ENCODE measurements around the gene TIGD2.

The TIGD2 gene

GRCh38 chr4:89110986-89111832, at the start of gene TIGD2:
TSS of gene TIGD2 (plus strand) at chr4:89111533. CDS start at chr4:89112975, 1,442 bp downstream.
- Mint-ChIP-seq H3K27ac (peak within 1 kb of the TSS; percentile 83 to 91), H3K4me3 (peak within 1 kb of the TSS; percentile 89 to 92), H3K27me3 (peaks cover 31% of the 10 kb centered on the region), H3K4me1 (peaks cover 31% of the 10 kb centered on the region), H3K9me3 (peaks cover 21 to 32% of the 10 kb centered on the region in 2 donors)
- ATAC-seq (peak; percentile 95), DNase-seq (peak; percentile 83 to 85)

DNA sequence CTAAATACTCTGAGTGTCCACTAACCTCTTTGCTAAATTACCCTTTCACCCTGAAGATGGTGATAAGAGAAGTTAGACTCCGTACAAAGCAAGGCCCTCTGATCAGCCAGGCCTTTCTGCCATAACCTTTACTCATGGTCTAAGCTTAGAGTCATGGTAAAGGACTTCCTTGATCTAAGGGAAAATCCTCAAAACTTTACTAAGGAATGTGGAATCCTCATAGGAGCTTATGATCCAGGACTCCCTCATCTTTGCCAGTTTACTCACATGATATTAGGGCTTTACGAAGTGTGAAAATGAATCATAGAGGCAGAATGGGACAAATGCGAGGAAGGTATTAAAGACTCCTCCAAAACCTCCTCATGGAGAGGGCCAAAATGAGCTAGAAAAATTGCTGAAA, 46.5 kb upstream of the TIGD2 start:
- Mint-ChIP-seq H3K4me3 (no peak overlapping the region), H3K27ac (no peak overlapping the region), H3K9me3 (peaks cover 16 to 34% of the 10 kb centered on the region in 2 donors), H3K4me1 (no peaks in the 10 kb centered on the region), H3K27me3 (no peaks in the 10 kb centered on the region)
- no peak for ATAC-seq
- no peak for DNase-seq

DNA sequence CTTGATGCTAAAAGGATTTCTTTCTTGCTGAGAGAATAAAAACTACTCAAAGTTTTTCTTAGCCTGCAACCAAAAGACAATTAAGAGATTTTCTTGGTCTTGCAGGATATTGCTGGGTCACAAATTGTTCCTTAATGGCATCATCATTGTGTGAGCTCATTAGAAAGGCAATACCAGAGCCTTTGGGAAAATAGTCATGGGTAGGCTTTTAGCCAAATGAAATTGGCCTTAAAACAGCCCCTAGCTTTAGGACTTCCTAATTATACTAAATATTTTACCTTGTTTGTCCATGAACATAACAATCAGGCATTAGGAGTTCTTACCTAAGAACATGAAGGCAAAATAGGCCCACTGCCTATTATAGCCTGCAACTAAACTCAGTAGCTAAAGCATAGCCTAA, 43.9 kb upstream of the TIGD2 start:
- DNase-seq (no peak), ATAC-seq (no peak)
- H3K27ac Mint-ChIP-seq, result no peak overlapping the region
- no peak overlapping the region for H3K4me3 Mint-ChIP-seq
- no peaks in the 10 kb centered on the region for H3K27me3 Mint-ChIP-seq
- H3K9me3 Mint-ChIP-seq, result peaks cover 5 to 13% of the 10 kb centered on the region in 2 donors
- no peaks in the 10 kb centered on the region for H3K4me1 Mint-ChIP-seq

DNA sequence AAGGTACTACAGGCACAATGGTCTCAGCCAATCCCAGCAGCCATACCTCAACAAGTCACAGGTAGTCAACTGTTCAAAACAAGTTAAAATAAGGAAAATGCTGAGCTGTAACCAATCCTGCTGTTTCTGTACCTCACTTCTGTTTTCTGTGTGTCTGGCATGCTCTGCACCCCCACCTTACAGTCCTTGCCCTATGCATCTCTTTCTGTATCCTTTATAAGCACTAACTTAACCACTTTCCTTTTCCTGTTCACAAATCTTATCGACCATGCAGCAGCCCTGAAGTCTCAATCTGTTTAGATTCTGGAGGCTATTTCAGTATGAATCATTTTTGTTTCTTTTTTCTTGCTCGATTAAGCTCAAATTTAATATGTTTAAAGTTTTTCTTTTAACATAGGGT, 41.9 kb upstream of the TIGD2 start:
- H3K4me1 Mint-ChIP-seq, result no peaks in the 10 kb centered on the region
- peak overlapping the region in 1 of 2 donors; percentile 2 for H3K4me3 Mint-ChIP-seq
- no peaks in the 10 kb centered on the region for H3K27me3 Mint-ChIP-seq
- no peak overlapping the region for H3K27ac Mint-ChIP-seq
- ATAC-seq (peak; percentile 73), DNase-seq (no peak)
- H3K9me3 Mint-ChIP-seq, result peaks cover 0 to 6% of the 10 kb centered on the region in 2 donors

DNA sequence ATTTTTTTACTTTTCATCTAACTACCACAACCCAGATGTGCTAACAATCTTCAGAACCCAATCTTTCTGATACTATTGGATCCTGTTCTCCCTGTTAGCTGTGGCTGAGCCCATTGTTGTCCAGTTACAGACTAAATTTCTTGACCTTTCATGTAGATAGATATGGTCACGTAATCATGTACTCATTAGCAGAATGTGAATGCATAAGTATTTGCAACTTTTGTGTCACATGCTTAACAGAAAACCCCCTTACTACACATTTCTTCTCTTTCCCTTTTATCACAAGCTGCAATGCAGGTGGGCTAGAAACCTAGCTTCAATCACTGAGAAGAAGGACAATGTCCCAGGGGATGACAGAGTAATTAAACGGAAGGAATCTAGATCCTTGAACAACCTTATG, 41.3 kb upstream of the TIGD2 start:
- no peak overlapping the region for H3K27ac Mint-ChIP-seq
- peaks cover 0 to under 1% of the 10 kb centered on the region in 2 donors for H3K9me3 Mint-ChIP-seq
- H3K4me3 Mint-ChIP-seq, result no peak overlapping the region

GRCh38 chr4:89071311-89071710, 40.0 kb upstream of the TIGD2 start:
- no peaks in the 10 kb centered on the region for H3K4me1 Mint-ChIP-seq
- ATAC-seq (no peak), DNase-seq (no peak)
- H3K4me3 Mint-ChIP-seq, result no peak overlapping the region
- H3K27ac Mint-ChIP-seq, result no peak overlapping the region
- no peaks in the 10 kb centered on the region for H3K27me3 Mint-ChIP-seq
- peaks cover 0 to 4% of the 10 kb centered on the region in 2 donors for H3K9me3 Mint-ChIP-seq

More for the DNA sequence above, 41.3 kb upstream of the TIGD2 start:
- Mint-ChIP-seq H3K27me3 (no peaks in the 10 kb centered on the region), H3K4me1 (no peaks in the 10 kb centered on the region)
- ATAC-seq, result no peak
- DNase-seq, result no peak

GRCh38 chr4:89072921-89073320, 38.4 kb upstream of the TIGD2 start:
- H3K4me1 Mint-ChIP-seq, result no peaks in the 10 kb centered on the region
- H3K27ac Mint-ChIP-seq, result no peak overlapping the region
- peaks cover 8% of the 10 kb centered on the region for H3K27me3 Mint-ChIP-seq
- DNase-seq (no peak), ATAC-seq (no peak)
- H3K4me3 Mint-ChIP-seq, result no peak overlapping the region
- H3K9me3 Mint-ChIP-seq, result peaks cover 11 to 16% of the 10 kb centered on the region in 2 donors

GRCh38 chr4:89077761-89078160, 33.6 kb upstream of the TIGD2 start:
- H3K9me3 Mint-ChIP-seq, result peaks cover 34 to 37% of the 10 kb centered on the region in 2 donors
- DNase-seq (no peak), ATAC-seq (no peak)
- peak overlapping the region in 1 of 2 donors; percentile 5 for H3K27ac Mint-ChIP-seq
- peaks cover 19% of the 10 kb centered on the region for H3K4me1 Mint-ChIP-seq
- H3K4me3 Mint-ChIP-seq, result no peak overlapping the region
- peaks cover 27% of the 10 kb centered on the region for H3K27me3 Mint-ChIP-seq

DNA sequence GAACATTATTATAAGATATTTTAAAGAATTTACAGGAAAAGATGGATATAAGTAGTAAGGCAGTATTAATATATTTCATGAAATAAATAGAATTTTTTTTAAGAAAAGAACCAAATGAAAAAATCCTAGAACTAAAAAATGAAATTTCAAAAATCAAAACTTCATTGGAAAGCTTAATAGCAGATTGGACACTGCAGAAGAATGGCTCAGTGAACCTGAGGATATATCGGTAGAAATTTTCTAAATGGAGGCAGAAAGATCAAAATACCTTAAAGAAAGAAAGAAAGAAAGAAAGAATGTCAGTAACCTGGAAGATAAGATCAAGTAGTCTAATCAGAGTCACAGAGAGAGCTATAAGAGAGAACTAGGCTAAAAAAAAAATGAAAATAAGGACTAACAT, 33.0 kb upstream of the TIGD2 start:
- peaks cover 27% of the 10 kb centered on the region for H3K27me3 Mint-ChIP-seq
- peaks cover 19% of the 10 kb centered on the region for H3K4me1 Mint-ChIP-seq
- H3K4me3 Mint-ChIP-seq, result no peak overlapping the region
- peaks cover 34 to 37% of the 10 kb centered on the region in 2 donors for H3K9me3 Mint-ChIP-seq
- no peak overlapping the region for H3K27ac Mint-ChIP-seq
- no peak for ATAC-seq
- no peak for DNase-seq

- DNase-seq (no peak), ATAC-seq (peak; percentile 81)
- Mint-ChIP-seq H3K4me3 (no peak overlapping the region), H3K27me3 (no peaks in the 10 kb centered on the region), H3K9me3 (no peaks in the 10 kb centered on the region), H3K27ac (no peak overlapping the region), H3K4me1 (peaks cover 38% of the 10 kb centered on the region)
These were observed 12.3 kb upstream of the TIGD2 start for GRCh38 chr4:89099034-89099433.

- Mint-ChIP-seq H3K4me1 (peaks cover 42% of the 10 kb centered on the region), H3K9me3 (peaks cover 0 to 2% of the 10 kb centered on the region in 2 donors), H3K4me3 (peak overlapping the region in 1 of 2 donors; percentile 3), H3K27me3 (peaks cover 3% of the 10 kb centered on the region), H3K27ac (peak overlapping the region; percentile 14 to 63)
- DNase-seq, result no peak
- no peak for ATAC-seq
These were observed 11.9 kb upstream of the TIGD2 start for GRCh38 chr4:89099471-89099870.

GRCh38 chr4:89100853-89101252, 10.5 kb upstream of the TIGD2 start:
- H3K27me3 Mint-ChIP-seq, result peaks cover 8% of the 10 kb centered on the region
- DNase-seq (no peak), ATAC-seq (peak; percentile 7)
- peak overlapping the region; percentile 43 to 63 for H3K4me3 Mint-ChIP-seq
- peak overlapping the region in 1 of 2 donors; percentile 90 for H3K27ac Mint-ChIP-seq
- peaks cover 46% of the 10 kb centered on the region for H3K4me1 Mint-ChIP-seq
- peaks cover 0 to 6% of the 10 kb centered on the region in 2 donors for H3K9me3 Mint-ChIP-seq

- Mint-ChIP-seq H3K9me3 (peaks cover 0 to 6% of the 10 kb centered on the region in 2 donors), H3K27me3 (peaks cover 8% of the 10 kb centered on the region), H3K4me3 (peak overlapping the region; percentile 43 to 63), H3K4me1 (peaks cover 46% of the 10 kb centered on the region), H3K27ac (peak overlapping the region in 1 of 2 donors; percentile 90)
- peak; percentile 91 for ATAC-seq
- peak in 1 of 2 donors; percentile 35 for DNase-seq
These were observed 9.8 kb upstream of the TIGD2 start for GRCh38 chr4:89101256-89102161.

DNA sequence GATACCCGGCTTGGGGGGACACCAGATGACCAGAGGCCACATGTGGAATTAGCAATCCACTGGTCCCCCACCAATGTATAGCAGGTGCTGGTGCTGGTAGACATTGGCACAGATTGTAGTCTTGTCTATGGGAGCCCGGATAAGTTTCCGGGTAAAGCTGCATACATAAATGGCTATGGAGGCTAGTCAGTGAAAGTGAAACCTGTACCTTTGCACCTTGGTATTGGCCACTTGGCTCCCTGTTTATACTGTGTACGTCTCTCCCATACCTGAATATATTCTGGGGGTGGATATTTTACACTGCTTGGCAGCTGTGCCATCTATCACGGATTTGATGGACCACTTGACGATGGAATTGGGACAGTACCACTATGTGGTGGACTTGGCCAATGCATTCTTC, 5.6 kb upstream of the TIGD2 start:
- ATAC-seq, result no peak
- DNase-seq, result no peak
- H3K27ac Mint-ChIP-seq, result no peak overlapping the region
- no peak overlapping the region for H3K4me3 Mint-ChIP-seq
- peaks cover 35% of the 10 kb centered on the region for H3K27me3 Mint-ChIP-seq
- H3K4me1 Mint-ChIP-seq, result peaks cover 44% of the 10 kb centered on the region
- peaks cover 13 to 18% of the 10 kb centered on the region in 2 donors for H3K9me3 Mint-ChIP-seq

GRCh38 chr4:89108091-89108490, 3.2 kb upstream of the TIGD2 start:
- ATAC-seq (no peak), DNase-seq (no peak)
- peaks cover 16 to 25% of the 10 kb centered on the region in 2 donors for H3K9me3 Mint-ChIP-seq
- H3K4me1 Mint-ChIP-seq, result peaks cover 46% of the 10 kb centered on the region
- no peak overlapping the region for H3K27ac Mint-ChIP-seq
- peaks cover 39% of the 10 kb centered on the region for H3K27me3 Mint-ChIP-seq
- no peak overlapping the region for H3K4me3 Mint-ChIP-seq
